RPMI7951 (cell line): Measurements from ENCODE around the gene PRKCH. TPM values are rescaled to one million over a fixed set of nuclear protein-coding genes. Genes with fewer than 3 reads are reported as not detected.
"Not testable (repeated sequence)": the region's sequence is repeated elsewhere in the genome, so short reads cannot be mapped to it uniquely, and the experiment has no call there.

Source experiments
- DNase-seq: peaks from one replicate; pipeline ENCODE4 v3.0.0-alpha.2; 2012; ENCODE audit warnings: low read depth
- total RNA-seq: library from RNA; depleted of rRNA; stranded (reverse); fragments of >200 nt; shearing (Covaris generic); gene quantifications from 2 replicates; pipeline ENCODE4 v1.2.3, GENCODE V29; 2014

Gene PRKCH
- total RNA-seq, 1 experiment from 2014 or later, result 3.1 TPM

DNA sequence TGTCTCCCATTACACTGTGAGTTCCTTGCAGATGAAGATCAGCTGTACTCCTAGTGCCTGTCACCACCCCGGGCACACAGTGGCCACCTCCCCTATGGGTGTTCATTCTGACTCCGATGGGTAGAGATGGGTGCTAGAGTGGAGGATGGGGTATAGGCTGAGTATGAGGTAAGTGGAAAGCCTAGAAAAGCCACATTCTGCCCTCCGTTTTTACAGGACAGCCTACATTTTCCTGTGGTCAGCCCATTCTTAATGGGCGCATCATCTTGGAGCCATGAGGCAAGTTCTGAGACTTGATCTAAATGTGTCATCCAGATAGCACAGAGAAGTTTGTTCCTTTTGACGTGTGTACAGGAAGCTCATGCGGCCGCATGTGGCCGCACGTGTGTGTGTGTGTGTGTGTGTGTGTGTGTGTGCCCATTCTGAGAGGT is 207.2 kb downstream of the PRKCH start:
- DNase-seq, result peak; percentile 89

DNA sequence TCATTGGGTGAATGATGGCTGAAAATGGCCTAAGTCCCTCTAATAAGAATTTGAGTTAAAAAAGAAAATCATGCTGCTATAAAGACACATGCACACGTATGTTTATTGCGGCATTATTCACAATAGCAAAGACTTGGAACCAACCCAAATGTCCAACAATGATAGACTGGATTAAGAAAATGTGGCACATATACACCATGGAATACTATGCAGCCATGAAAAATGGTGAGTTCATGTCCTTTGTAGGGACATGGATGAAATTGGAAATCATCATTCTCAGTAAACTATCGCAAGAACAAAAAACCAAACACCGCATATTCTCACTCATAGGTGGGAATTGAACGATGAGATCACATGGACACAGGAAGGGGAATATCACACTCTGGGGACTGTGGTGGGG is 208.0 kb downstream of the PRKCH start:
- DNase-seq, result not testable (repeated sequence)

DNA sequence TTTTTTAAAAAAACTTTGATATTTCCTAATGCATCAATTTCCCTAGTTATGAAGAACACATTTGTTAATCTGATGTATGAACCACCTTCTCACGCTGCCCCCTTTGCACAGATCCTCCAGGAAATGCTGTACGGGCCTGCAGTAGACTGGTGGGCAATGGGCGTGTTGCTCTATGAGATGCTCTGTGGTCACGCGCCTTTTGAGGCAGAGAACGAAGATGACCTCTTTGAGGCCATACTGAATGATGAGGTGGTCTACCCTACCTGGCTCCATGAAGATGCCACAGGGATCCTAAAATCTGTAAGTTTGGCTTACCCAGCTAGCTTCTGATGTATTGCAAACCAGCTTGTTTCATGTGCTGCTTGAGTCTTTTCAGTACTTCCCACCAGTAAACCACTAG is 208.9 kb downstream of the PRKCH start:
- no peak for DNase-seq

DNA sequence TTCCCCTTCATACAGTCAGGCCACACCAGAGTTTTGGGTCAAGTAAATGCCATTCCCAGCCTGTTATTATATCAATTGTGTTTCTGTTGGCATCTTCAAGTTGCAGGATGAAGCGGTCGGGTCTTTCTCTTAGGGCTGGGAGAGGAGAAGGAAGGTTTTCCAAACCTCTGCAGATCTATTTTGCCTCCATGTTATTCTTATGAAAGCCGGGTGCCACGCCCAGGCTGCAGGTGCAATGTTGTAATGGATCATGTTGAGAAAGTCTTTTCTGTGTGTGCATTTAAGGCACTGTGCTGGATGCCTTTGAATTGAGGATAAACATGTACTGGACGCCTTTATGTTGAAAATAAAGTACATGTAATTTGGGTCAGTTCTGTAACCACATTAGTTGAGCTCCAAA is 209.5 kb downstream of the PRKCH start:
- DNase-seq, result no peak

DNA sequence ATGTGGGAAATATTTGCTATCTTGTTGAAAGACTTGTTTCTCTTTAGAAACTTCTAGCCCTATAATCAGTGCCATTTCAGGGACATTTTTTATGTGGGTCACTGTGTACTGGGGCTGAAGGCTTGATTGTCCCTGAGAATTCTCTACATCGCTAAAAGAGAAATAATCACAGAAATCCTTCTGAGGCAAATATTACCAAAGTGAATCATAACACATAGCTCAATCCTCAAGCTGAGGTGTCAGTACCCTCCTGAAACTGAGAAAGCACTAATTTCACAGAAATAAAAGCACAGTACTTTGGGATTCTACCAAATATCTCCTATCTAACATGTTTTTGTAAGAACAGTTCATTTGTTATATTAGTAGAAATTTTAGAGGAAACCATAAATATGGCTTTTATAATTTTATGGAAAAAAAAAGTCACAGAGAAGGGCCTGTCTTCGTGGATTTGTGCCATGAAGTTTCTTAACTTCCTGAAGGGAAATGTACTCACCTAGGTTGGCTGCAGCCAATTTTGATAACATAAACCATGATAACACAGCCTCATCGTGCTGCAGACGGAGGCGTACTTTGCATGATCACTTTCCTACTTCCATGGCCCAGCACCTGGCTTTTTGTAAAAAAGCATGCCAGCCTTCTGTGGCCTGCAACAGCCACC is 210.2 kb downstream of the PRKCH start:
- no peak for DNase-seq

DNA sequence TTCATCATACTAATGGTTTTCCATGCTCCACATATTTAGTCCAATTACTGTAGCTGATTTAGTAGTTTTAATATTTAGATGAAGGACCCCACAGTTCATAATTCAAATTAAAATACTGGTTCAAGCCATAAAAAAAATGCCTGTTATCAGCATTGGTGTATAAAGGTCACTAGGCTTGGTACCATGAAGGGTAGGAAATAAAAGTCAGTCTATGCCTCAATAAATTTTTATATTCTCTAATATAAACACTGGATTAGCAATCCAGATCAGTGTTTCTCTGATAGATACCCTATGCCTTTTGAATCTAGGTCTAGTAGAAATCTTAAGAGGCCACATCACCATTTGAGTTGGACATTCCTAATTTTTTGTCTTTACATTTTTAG is 210.7 kb downstream of the PRKCH start:
- DNase-seq, result no peak

DNA sequence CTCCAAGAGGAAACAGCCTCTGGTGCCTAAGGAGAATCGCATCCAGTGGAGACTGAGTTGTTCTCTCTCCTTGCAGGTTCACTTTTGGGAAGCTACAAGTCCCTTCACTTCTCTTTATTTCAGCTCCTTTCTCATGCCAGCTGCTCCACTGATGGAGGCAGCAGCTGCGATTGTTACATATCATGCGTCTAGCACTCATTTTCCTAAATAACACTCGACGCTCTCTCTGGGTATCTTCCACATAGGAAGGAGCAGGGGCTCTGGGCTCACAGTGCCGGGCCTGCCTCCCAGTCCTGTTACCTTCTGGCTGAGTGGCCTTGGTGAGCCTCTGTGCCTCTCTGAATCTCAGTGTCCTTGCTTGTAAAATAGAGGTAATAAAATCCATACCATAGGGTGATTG is 211.4 kb downstream of the PRKCH start:
- no peak for DNase-seq

DNA sequence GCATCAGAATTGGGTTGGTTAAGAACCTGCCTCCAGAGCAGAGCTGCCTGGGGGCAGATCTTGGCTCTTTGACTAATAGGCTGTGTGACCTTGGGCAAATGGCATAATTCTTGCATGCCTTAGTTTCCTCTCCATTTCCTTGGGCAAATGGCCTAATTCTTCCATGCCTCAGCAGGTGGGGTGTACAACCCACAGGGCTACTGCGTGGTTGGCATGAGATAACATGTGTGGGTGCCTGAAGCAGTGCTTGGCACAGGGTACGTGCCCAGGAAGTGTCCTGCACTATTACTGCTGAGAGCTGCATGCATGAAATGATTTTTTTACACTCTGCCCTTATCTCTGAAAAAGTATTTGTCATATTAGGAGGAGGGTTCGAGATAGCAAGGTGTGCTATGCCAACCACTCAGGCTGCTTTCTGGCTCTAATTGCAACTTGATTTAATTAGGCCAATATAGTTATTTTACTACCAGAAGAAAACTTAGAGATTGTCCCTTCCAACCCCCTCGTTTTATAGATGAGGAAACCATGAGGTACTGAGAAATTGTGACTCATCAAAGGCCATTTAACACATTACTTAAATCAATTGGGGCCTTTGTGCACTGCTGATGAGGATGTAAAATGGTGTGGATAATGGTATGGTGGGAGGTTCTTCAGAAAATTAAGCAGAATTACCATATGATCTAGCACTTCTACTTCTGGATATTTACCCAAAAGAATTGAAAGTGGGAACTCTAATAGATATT is 212.3 kb downstream of the PRKCH start:
- DNase-seq, result no peak

DNA sequence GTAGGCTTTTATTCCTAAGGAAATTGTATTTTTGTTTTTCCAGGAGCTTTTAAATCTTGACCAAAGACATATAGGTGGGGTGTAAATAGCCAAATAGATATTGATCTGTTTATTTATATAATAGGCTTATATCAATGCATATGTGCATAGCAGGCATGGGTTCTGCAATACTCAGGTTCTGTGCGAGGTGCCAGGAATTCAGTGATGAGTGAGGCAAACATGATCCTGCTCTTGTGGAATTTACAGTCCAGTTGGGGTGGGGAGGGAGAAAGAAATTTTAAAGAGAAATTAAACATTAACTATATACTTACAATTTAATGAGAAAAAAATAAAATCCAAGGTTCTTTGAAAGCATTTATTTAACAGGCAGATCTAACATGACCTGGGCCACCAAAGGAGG is 213.7 kb downstream of the PRKCH start:
- DNase-seq, result no peak

DNA sequence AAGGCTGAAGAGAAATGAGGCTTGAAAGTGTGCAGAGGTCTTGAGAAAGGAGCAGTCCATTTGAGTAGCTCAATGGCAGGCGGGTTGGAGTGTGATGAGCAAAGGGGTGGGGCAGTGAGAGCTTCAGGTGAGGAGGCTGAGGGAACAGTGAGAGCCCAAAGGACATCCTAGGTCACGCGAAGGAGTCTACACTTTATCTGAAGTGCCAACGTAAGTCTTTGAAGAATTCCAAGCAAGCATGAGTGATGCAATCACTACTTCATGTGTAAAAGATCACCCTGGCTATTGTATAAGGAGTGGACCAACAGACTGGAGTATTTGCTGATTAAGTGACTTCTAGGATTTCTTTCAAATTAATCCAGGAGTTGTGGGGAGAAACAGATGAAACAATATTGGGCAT is 214.1 kb downstream of the PRKCH start:
- DNase-seq, result no peak

DNA sequence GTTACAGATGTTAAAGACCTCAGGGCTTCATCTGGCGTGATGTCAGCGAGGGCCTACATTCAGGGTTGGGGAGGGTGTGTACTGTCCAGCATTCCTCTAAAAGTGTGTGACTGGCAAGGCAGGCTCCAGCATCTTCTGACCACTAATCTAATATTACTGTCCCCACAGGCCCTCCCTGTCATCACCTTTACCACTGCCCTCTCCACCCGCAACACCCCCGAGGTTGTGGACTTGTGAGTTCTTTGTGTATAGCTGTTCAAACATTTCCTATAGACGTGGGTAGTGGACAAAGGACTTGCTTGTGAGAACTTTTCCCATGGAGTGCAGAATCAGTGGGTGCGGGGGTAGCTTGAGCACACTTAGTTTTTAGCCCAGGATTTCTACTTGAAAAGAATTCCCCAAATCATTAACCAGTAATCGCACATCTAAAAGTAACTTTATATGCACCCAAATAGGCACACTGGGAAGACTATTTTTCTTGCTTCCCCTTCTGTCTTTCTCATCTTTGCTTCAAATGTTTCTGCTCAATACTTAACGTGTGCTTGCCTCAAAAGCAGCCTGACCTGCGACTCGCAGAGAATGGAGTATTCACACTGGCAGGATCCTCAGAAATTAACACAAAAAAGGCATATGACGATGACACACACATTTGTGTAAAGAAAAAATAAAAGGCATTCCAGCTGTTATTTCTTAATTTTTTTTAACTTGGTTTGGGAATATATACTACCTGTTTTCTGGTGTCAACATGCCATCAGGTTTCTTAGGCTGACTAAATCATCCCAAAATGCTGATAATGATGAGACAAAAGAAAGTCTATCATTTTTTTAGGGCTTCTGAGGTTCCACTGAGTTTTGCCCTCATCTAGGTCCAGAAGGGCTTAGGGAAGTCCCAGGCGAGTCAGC is 215.5 kb downstream of the PRKCH start:
- DNase-seq, result no peak

DNA sequence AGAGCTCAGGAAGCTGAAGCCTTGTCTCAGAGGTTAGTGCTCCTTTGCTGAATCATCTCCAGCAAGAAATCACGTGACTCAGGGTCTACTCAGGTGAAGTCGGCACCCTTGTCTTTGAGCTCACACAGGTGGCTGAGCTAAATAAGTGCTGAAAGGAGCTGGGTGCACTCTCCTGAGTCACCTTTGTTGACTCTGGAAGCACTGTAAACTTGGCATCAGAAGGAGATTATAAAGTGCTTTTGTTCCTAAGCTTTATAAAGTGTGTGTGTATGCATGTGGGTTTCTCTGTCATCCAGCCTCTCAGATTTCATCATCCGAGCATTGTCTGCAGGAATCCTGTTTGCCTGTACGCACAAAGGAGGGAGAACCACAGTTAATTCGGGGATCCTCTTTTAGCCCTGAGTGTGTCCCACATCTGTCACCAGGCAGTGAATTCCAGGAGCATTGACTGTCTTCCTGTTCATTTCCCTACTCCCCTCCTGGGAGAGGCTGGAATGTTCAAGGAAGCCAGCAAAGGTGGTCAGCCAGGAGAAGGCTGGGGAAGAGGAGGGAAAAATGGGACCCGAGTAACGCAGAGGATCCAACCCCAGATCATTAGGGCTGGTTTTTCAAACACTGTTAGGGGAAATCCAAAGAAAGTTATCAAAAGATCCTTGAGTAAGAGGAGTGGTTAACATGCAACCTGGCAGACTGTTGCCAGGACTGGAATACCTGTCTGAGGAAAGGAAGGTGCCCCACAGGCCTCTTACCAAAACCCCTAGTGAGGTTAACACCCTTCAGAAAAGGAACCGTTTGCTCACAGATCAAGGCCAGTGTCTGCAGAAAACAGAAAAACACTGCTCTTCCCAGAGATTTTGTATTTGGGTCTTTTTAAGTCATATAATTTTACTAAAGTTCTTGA is 216.4 kb downstream of the PRKCH start:
- DNase-seq, result peak; percentile 60

DNA sequence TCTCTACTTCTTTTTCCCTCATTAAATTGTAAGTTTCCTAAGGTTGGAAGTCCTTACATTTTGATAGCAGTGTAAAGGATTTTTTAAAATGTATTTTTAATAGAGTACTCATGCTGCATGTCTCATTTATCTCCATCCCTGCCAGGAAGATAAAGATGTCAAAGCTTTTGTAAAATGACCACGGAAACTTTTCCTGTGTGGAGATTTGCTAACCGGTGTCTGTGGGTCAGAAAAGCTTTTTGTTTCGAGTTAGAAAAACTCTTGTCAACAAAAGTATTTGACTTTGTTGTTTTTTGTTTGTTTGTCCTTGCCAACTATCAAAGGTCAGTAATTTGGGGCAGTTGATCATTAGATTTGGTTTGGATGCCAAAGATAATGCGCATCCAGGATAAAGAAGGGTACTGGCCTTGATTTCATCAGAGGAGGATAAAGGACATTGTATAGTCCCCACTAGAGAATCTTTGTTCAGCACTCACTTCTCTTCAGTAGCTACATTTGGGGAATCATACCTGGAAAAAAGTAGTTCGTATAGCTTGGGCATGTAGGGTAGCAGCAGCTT is 217.2 kb downstream of the PRKCH start:
- no peak for DNase-seq

DNA sequence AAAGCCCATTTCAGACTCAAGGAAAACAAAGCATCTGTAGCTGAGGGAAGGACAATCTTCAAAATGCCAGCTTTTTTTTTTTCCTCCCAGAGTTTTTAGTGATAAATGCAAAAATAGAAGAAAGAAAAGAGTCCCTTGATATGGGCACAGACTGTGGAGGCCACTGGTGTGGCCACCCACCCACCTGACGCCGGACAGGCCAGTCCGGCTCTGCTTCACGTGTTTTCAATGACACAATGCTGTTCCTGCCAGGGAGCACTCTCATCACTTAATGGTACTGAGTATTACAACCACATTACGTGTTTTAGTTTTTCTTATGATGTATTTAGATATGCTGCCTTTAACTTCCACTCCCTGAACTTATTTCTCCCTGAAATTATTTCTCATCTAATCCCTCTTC is 218.3 kb downstream of the PRKCH start:
- no peak for DNase-seq

DNA sequence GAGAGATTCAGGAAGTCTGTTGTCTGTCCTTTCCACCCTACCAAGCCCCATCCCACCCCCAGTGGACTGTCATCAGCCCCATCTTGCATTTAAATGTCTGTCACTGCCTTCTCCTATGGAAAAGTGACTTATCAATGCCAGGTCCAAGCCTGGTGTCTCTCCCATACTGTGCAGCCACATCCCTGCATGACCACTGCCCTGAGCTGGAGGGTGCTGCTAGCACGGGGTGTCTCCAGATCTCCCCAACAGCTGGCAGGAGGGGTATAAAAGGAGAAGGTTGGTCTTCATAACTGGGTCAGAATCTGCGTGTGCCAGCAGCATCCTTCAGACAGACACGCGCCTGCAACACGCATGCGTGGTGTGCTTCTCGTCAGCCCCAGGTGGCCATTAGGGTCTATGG is 219.6 kb downstream of the PRKCH start:
- DNase-seq, result no peak

DNA sequence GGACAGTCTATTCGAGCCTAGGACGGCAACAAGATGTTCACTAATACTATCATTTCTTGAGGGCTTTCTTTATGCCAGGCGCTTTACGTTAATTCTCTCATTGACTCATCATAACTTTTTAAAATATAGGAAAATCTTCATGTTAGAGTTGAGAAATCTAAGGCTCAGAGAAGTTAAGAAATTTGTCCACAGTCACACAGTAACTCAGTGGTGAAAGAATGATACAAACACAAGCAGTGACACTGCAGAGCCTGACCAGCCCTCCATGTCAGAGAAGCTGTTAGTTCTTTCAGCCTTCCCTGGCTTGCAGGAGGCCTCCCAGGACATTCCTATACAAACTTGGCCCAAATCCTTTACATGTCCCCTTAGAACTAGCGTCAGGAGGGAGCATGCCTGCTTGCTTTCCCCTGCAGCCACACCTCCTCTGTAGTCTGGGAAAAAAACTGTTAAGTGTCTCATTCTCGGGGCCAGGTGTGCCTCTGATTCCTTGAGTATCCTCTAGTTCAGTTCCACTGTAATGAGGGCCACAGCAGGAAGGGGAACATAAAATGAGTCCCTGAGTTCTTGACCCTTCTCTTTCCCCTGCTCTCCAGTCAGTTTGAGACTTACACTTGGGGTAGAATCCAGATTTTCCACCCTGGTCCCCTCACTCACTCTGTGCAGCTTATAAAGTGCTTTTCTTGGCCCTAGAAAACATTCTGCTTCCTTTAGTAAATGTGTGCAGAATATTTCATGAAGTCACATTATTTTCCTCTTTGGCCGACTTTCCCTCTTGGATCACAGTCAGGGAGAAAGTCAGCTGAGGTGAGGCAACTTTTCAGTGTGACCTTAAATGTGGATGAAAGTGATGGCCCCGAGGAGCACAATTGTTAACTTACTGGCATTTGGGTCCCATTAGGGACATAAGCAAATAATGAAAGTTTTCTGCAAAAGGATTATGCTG is 221.7 kb downstream of the PRKCH start:
- DNase-seq, result no peak

DNA sequence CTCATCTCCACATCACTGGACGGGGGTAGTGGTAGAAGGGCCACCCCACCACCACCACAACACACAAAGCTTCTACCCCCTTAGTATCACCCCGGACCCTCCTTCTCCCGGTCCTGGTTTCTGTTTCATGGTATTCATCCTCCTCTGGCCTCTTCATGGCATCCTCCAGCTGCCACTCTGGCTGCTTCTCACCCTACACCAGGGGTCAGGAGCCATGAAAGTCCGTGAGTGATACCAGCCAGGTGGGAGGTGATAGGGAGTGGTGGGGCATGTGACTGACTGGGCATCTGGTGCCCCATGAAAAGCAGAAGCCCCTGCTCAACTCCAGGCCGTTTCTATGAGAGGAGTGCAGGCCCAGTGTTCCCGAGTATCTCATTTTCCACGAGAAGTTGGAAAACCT is 222.6 kb downstream of the PRKCH start:
- DNase-seq, result no peak

DNA sequence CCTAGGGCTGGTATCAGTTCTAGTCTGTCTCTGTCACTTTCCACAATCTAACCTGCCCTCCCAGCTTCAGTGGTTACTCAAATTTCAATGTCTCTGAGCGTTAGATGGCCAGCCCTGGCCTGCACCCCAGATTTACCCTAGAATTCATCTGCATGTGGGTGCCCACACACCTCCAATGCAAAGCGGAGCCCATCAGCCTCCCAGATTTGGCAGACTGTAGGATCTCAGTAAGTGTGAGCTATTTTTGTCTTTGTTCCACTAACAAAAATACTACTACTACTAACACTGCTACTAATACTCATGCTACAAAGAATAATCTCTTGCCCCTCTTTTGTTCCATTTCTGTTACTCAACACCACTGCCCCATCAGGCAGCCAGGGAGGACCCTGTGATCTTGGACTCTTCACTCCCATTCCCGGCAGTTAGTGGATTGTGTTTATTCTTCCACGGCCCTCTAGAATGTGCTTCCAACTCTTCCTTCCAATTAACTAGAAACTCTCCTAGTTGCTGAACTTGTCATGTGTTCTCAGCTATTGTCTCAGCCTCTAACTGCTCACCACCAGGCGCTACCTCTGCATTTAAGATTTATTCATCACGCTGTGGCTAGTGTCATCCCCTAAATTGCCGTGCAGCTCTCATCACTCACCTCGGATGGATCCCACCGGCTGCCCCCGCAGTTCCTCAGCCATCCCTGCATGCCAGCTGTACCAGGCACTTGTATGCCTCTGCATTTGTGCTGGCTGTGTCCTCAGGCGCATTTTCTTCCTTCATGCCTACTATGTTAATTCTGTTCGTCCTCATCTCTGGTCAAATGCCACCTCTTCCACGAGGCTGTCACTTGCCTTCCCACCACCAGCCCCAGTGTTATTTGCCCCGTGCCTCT is 223.3 kb downstream of the PRKCH start:
- DNase-seq, result no peak
